Tibial artery (tissue), 4 donors: ENCODE results near the gene TBL1X.
"Not testable (repeated sequence)": the region's sequence is repeated elsewhere in the genome, so short reads cannot be mapped to it uniquely, and the experiment has no call there.

ENCODE experiments used
- DNase-seq, 2 donors: peaks; one replicate each; pipeline ENCODE4 v3.0.0-alpha.2; 2019
- H3K27ac ChIP-seq, 2 donors: fragments of 200-600 bp; sonication (generic) in 1 of 2; 1 replicate in 1 of 2; 2 replicates in 1 of 2; pipeline ENCODE4 v1.5.1; 2018 to 2019; ENCODE audit warnings: mild to moderate bottlenecking in 1 of 2
- H3K27me3 ChIP-seq, 2 donors: fragments of 200-600 bp; sonication (generic) in 1 of 2; one replicate each; pipeline versions ENCODE4 v1.5.1 to v1.6.0; 2016 to 2019
- H3K36me3 ChIP-seq, 3 donors: fragments of 200-600 bp; sonication (generic) in 2 of 3; one replicate each; pipeline ENCODE4 v1.5.1; 2016 to 2019; ENCODE audit warnings: mild to moderate bottlenecking in 2 of 3
- H3K4me1 ChIP-seq, 4 donors: fragments of 200-600 bp; sonication (generic) in 2 of 4; 1 replicate in 3 of 4; 2 replicates in 1 of 4; pipeline ENCODE4 v1.5.1; 2016 to 2019
- H3K4me3 ChIP-seq, 2 donors: fragments of 200-600 bp; sonication (generic) in 1 of 2; 1 replicate in 1 of 2; 2 replicates in 1 of 2; pipeline ENCODE4 v1.5.1; 2018 to 2019; ENCODE audit warnings: mild to moderate bottlenecking in 2 of 2
- H3K9me3 ChIP-seq, 3 donors: fragments of 200-600 bp; sonication (generic) in 1 of 3; one replicate each; pipeline ENCODE4 v1.5.1; 2016 to 2019
- CTCF ChIP-seq, 2 experiments: fragments of 200-600 bp in 1 of 2; fragments of 450-650 bp in 1 of 2; IDR thresholded peaks; one replicate each; pipeline ENCODE4 v1.5.1; 2017 to 2019; ENCODE audit warnings: antibody characterized with exemption in 2 of 2, mild to moderate bottlenecking in 1 of 2, moderate library complexity in 1 of 2
- intact Hi-C: fragments of 100-400 bp; cut with DNase I; formaldehyde crosslinking; loops from one replicate; pipeline ENCODE4 v1.15.0; 2023; ENCODE audit warnings: low total_unique reads

Gene TBL1X

GRCh38 chrX:9430346-9430921 is 34.4 kb upstream of the TBL1X start:
- Histone ChIP-seq H3K27me3 (no peaks in the 10 kb centered on the region), H3K4me3 (no peak overlapping the region), H3K9me3 (no peaks in the 10 kb centered on the region), H3K4me1 (no peaks in the 10 kb centered on the region), H3K27ac (no peak overlapping the region), H3K36me3 (no peaks in the 10 kb centered on the region)
- no peak for DNase-seq
- intact Hi-C loops: no loop called here
- TF ChIP-seq CTCF (IDR thresholded peaks at IDR 0.05): no peak

GRCh38 chrX:9431281-9431680 is 33.6 kb upstream of the TBL1X start:
- Histone ChIP-seq H3K27ac (no peak overlapping the region), H3K9me3 (no peaks in the 10 kb centered on the region), H3K36me3 (no peaks in the 10 kb centered on the region), H3K4me1 (peaks cover 0 to 6% (median 0%) of the 10 kb centered on the region in 4 donors), H3K27me3 (no peaks in the 10 kb centered on the region), H3K4me3 (no peak overlapping the region)
- TF ChIP-seq CTCF (IDR thresholded peaks at IDR 0.05): no peak
- no peak for DNase-seq
- intact Hi-C loops: no loop called here

- no peak for DNase-seq
Observed at GRCh38 chrX:9433596-9433995, 31.3 kb upstream of the TBL1X start.

GRCh38 chrX:9434051-9434550 is 30.8 kb upstream of the TBL1X start:
- no peak overlapping the region for H3K4me3 ChIP-seq
- no peak for TF ChIP-seq CTCF (IDR thresholded peaks at IDR 0.05)
- intact Hi-C loops: no loop called here
- no peak for DNase-seq
- H3K36me3 ChIP-seq: no peaks in the 10 kb centered on the region
- peaks cover 0 to 13% (median 0%) of the 10 kb centered on the region in 4 donors for H3K4me1 ChIP-seq
- H3K27ac ChIP-seq: no peak overlapping the region
- no peaks in the 10 kb centered on the region for H3K27me3 ChIP-seq
- no peaks in the 10 kb centered on the region for H3K9me3 ChIP-seq

More at GRCh38 chrX:9433596-9433995, 31.3 kb upstream of the TBL1X start:
- intact Hi-C loops: no loop called here
- Histone ChIP-seq H3K4me1 (peaks cover 0 to 9% (median 0%) of the 10 kb centered on the region in 4 donors), H3K27me3 (no peaks in the 10 kb centered on the region), H3K9me3 (no peaks in the 10 kb centered on the region), H3K27ac (no peak overlapping the region), H3K36me3 (no peaks in the 10 kb centered on the region), H3K4me3 (no peak overlapping the region)
- no peak for TF ChIP-seq CTCF (IDR thresholded peaks at IDR 0.05)

GRCh38 chrX:9435086-9435485 is 29.8 kb upstream of the TBL1X start:
- H3K4me3 ChIP-seq, H3K27me3 ChIP-seq, DNase-seq, intact Hi-C loops, H3K36me3 ChIP-seq, H3K9me3 ChIP-seq, H3K27ac ChIP-seq: not testable (repeated sequence)
- H3K4me1 ChIP-seq: peaks cover 0 to 23% (median 1%) of the 10 kb centered on the region in 4 donors

- peaks cover 0 to 38% (median 2%) of the 10 kb centered on the region in 4 donors for H3K4me1 ChIP-seq
- no peak overlapping the region for H3K4me3 ChIP-seq
- TF ChIP-seq CTCF (IDR thresholded peaks at IDR 0.05): no peak
- DNase-seq: no peak
- H3K36me3 ChIP-seq: no peaks in the 10 kb centered on the region
- no peaks in the 10 kb centered on the region for H3K9me3 ChIP-seq
- H3K27ac ChIP-seq: no peak overlapping the region
- intact Hi-C loops: no loop called here
- H3K27me3 ChIP-seq: no peaks in the 10 kb centered on the region
Observed at GRCh38 chrX:9436812-9437211, 28.0 kb upstream of the TBL1X start.
